Hepatocyte (in vitro differentiated cells): ENCODE results near the gene FBN1.

Experiments
- EZH2phosphoT487 ChIP-seq: fragments of 200-600 bp; sonication (generic); IDR thresholded peaks from one replicate; pipeline ENCODE4 v1.6.1; 2018; ENCODE audit warnings: antibody characterized with exemption, mild to moderate bottlenecking, low read depth, moderate library complexity; ENCODE audit not compliant: unreplicated experiment, severe bottlenecking
- TF ChIP-seq, protein P1 (sequence below): fragments of 200-600 bp; sonication (generic); IDR thresholded peaks from 2 replicates; pipeline ENCODE4 v1.5.1; 2016; ENCODE audit warnings: antibody characterized with exemption, mild to moderate bottlenecking; ENCODE audit not compliant: poor library complexity

DNA sequence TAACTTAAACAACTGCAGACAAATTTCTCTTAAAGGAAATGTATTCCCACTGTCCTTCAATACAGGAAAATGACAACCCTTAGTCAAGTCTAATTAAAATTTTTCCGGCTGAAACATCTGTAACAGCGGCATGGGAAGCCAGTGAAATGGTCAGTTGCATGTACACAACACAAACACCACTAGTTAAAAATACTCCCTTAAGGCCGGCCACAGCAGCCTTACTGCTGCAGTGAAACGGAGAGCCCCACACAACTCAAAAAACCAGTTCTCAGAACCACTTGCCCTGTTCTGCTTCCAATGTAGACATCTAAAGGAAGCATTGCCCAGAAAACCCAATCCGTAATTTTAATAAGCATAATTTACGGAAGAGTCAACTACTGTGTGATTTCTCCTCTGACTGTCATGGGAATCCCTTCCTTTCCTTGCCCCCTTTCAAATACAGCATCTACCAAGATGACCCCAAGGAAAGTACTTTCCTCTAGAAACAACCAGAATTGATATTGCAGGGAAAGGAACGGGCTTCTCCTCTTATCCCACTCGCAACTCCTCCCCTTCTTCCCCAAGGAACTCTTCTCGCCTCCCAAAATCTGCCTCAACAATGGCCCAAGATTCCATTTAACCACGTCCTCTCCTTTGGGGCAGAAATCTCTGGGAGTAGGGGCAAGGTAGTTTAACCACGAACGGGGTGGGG, 1.6 kb downstream of the FBN1 start:
- TF ChIP-seq, protein P1, sequence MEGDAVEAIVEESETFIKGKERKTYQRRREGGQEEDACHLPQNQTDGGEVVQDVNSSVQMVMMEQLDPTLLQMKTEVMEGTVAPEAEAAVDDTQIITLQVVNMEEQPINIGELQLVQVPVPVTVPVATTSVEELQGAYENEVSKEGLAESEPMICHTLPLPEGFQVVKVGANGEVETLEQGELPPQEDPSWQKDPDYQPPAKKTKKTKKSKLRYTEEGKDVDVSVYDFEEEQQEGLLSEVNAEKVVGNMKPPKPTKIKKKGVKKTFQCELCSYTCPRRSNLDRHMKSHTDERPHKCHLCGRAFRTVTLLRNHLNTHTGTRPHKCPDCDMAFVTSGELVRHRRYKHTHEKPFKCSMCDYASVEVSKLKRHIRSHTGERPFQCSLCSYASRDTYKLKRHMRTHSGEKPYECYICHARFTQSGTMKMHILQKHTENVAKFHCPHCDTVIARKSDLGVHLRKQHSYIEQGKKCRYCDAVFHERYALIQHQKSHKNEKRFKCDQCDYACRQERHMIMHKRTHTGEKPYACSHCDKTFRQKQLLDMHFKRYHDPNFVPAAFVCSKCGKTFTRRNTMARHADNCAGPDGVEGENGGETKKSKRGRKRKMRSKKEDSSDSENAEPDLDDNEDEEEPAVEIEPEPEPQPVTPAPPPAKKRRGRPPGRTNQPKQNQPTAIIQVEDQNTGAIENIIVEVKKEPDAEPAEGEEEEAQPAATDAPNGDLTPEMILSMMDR, result no peak
- TF ChIP-seq EZH2phosphoT487, result no peak
